Lung (tissue), 12 donors: ENCODE data around the gene PPP1R14B. TPM values are rescaled to one million over a fixed set of nuclear protein-coding genes. Genes with fewer than 3 reads are reported as not detected.

Experiments
- ATAC-seq: fragments of 200-7000 bp; cut with Tn5 transposase; one replicate; pipeline ENCODE4 v1.9.1; 2020; ENCODE audit warnings: moderate number of reproducible peaks; ENCODE audit not compliant: insufficient read depth, low FRiP score
- DNase-seq, 3 donors: peaks; one replicate each; pipeline ENCODE4 v3.0.0-alpha.2; 2013 to 2017
- H3K27ac ChIP-seq, 2 donors: one replicate each; pipeline ENCODE4 v1.5.1; 2013; ENCODE audit warnings: mild to moderate bottlenecking in 2 of 2, moderate library complexity in 2 of 2, control low read depth in 1 of 2, inconsistent platforms in 1 of 2, low read depth in 1 of 2, low read length in 1 of 2
- H3K27me3 ChIP-seq, 3 donors: one replicate each; pipeline ENCODE4 v1.5.1; 2013; ENCODE audit warnings: low read length in 2 of 3; ENCODE audit not compliant: control insufficient read depth in 3 of 3, insufficient read depth in 3 of 3
- H3K36me3 ChIP-seq, 4 donors: one replicate each; pipeline ENCODE4 v1.5.1; 2013; ENCODE audit warnings: low read length in 4 of 4, mild to moderate bottlenecking in 1 of 4, moderate library complexity in 1 of 4; ENCODE audit not compliant: control insufficient read depth in 4 of 4, insufficient read depth in 4 of 4
- H3K4me1 ChIP-seq, 5 donors: one replicate each; pipeline ENCODE4 v1.5.1; 2013; ENCODE audit warnings: low read length in 5 of 5, mild to moderate bottlenecking in 2 of 5, moderate library complexity in 1 of 5; ENCODE audit not compliant: control insufficient read depth in 5 of 5, insufficient read depth in 5 of 5
- H3K4me3 ChIP-seq: one replicate; pipeline ENCODE4 v1.5.1; 2013; ENCODE audit warnings: mild to moderate bottlenecking, control low read depth, moderate library complexity
- H3K9ac ChIP-seq, 2 donors: one replicate each; pipeline ENCODE4 v1.5.1; 2013; ENCODE audit warnings: low read length in 2 of 2, control low read depth in 1 of 2; ENCODE audit not compliant: insufficient read depth in 1 of 2
- H3K9me3 ChIP-seq, 4 donors: one replicate each; pipeline ENCODE4 v1.5.1; 2013; ENCODE audit warnings: low read length in 3 of 4, mild to moderate bottlenecking in 1 of 4, moderate library complexity in 1 of 4; ENCODE audit not compliant: control insufficient read depth in 4 of 4, insufficient read depth in 3 of 4
- CTCF ChIP-seq: IDR thresholded peaks from 2 replicates; pipeline ENCODE4 v1.5.1; 2012; ENCODE audit warnings: mild to moderate bottlenecking; ENCODE audit errors: control extremely low read depth, extremely low read depth
- WGBS, 2 donors: extraction: QIAGEN DNeasy Blood & Tissue Kit; methylation state at CpG; one replicate each; pipeline ENCODE4 v1.1.7; 2013; 5-methylcytosine and 5-hydroxymethylcytosine counted together
- polyA plus RNA-seq, 2 donors: library from polyadenylated mRNA; stranded (reverse); fragments of 200-250 nt; gene quantifications; one replicate each; pipeline ENCODE4 v1.2.1, GENCODE V29; 2013
- total RNA-seq, 2 donors: library from RNA; depleted of rRNA in 1 of 2; stranded (reverse); fragments of >200 nt in 1 of 2; gene quantifications; one replicate each; pipeline ENCODE4 v1.2.1, GENCODE V29; 2014 to 2021
- donor health status: control.
- donor health status: control.
- donor health status: Bipolar disorder and iron deficiency.
- donor health status: healthy.
- donor health status: DM: yes; HTN: yes; CAD: no.

PPP1R14B gene
- total and polyA plus RNA-seq, 4 donors, result 28.2 to 241 (median 152) TPM

- peak overlapping the region in 1 of 2 donors; percentile 19 for H3K27ac ChIP-seq
- peaks cover 0 to 31% (median 24%) of the 10 kb centered on the region in 5 donors for H3K4me1 ChIP-seq
- DNase-seq (no peak), ATAC-seq (no peak)
- H3K9me3 ChIP-seq, result no peaks in the 10 kb centered on the region
- no peaks in the 10 kb centered on the region for H3K27me3 ChIP-seq
- peaks cover 0 to 13% (median 5%) of the 10 kb centered on the region in 4 donors for H3K36me3 ChIP-seq
- H3K4me3 ChIP-seq, result no peak overlapping the region
- TF ChIP-seq CTCF, result no peak
- 84 to 86% methylated on average over 9 of the region's 9 CpGs for whole genome bisulfite sequencing, 2 donors
- no peak overlapping the region for H3K9ac ChIP-seq
Observed at GRCh38 chr11:64238076-64238475, 8.7 kb downstream of the PPP1R14B start.

GRCh38 chr11:64237484-64237951 is 9.2 kb downstream of the PPP1R14B start:
- Histone ChIP-seq H3K4me1 (peaks cover 0 to 28% (median 24%) of the 10 kb centered on the region in 5 donors), H3K9me3 (no peaks in the 10 kb centered on the region), H3K4me3 (no peak overlapping the region), H3K9ac (no peak overlapping the region), H3K27ac (peak overlapping the region in 1 of 2 donors; percentile 43), H3K27me3 (no peaks in the 10 kb centered on the region), H3K36me3 (peaks cover 0 to 13% (median 5%) of the 10 kb centered on the region in 4 donors)
- WGBS, 2 donors, result 61 to 76% methylated on average over 12 of the region's 12 CpGs
- DNase-seq, result peak; percentile 35 to 63 (median 44)
- no peak for ATAC-seq
- no peak for TF ChIP-seq CTCF

GRCh38 chr11:64235437-64236161 is 11.1 kb downstream of the PPP1R14B start:
- no peak for DNase-seq

More at GRCh38 chr11:64235437-64236161, 11.1 kb downstream of the PPP1R14B start:
- Histone ChIP-seq H3K27me3 (no peaks in the 10 kb centered on the region), H3K4me1 (peaks cover 0 to 29% (median 23%) of the 10 kb centered on the region in 5 donors), H3K9me3 (no peaks in the 10 kb centered on the region), H3K36me3 (peaks cover 0 to 13% (median 5%) of the 10 kb centered on the region in 4 donors), H3K27ac (peak overlapping the region; percentile 68 to 86), H3K9ac (no peak overlapping the region), H3K4me3 (peak overlapping the region; percentile 69)
- no peak for ATAC-seq
- no peak for TF ChIP-seq CTCF
- 88 to 91% methylated on average over 12 of the region's 12 CpGs for WGBS, 2 donors
